ENCODE measurements around the gene TERB2.
"Not testable (repeated sequence)": the region's sequence is repeated elsewhere in the genome, so short reads cannot be mapped to it uniquely, and the experiment has no call there.

DNA sequence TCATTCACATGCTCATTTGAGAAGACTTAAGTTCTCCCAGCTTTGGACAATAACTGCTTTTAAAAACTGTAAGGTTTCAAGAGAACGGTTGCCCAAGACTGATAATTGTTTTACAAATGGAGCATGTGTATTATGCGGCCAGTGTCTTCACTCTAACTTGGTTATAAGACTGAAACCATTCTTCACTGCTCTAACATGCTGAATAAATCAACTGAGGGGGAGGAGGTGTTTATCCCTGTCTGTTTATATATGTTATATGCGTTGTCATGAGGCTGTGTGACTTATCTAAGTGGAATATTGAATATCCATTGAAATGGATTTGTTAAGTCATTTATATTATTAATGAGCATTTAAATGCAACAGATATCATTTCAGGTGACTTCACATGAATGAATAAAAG, 41.1 kb downstream of the TERB2 start:
- not testable (repeated sequence) for TF ChIP-seq YY1 (tag by site-specific recombination; IDR thresholded peaks at IDR 0.05); ZBTB1 (tag by site-specific recombination; IDR thresholded peaks at IDR 0.05); ZNF76 (tag by site-specific recombination; IDR thresholded peaks at IDR 0.05; ENCODE audit: borderline replicate concordance, low read depth); ZNF24 (tag by site-specific recombination; IDR thresholded peaks at IDR 0.05); ZBTB8A (tag by site-specific recombination; IDR thresholded peaks at IDR 0.05)
- TF ChIP-seq, protein P1, sequence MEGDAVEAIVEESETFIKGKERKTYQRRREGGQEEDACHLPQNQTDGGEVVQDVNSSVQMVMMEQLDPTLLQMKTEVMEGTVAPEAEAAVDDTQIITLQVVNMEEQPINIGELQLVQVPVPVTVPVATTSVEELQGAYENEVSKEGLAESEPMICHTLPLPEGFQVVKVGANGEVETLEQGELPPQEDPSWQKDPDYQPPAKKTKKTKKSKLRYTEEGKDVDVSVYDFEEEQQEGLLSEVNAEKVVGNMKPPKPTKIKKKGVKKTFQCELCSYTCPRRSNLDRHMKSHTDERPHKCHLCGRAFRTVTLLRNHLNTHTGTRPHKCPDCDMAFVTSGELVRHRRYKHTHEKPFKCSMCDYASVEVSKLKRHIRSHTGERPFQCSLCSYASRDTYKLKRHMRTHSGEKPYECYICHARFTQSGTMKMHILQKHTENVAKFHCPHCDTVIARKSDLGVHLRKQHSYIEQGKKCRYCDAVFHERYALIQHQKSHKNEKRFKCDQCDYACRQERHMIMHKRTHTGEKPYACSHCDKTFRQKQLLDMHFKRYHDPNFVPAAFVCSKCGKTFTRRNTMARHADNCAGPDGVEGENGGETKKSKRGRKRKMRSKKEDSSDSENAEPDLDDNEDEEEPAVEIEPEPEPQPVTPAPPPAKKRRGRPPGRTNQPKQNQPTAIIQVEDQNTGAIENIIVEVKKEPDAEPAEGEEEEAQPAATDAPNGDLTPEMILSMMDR (tag by site-specific recombination; IDR thresholded peaks at IDR 0.05): not testable (repeated sequence)

Measured in HEK293 (cell line).